ENCODE results near the gene SLC17A7. TPM values are rescaled to one million over a fixed set of nuclear protein-coding genes. Genes with fewer than 3 reads are reported as not detected.

SLC17A7 gene
- total RNA-seq, 1 experiment from 2014 or later = 0.18 TPM

DNA sequence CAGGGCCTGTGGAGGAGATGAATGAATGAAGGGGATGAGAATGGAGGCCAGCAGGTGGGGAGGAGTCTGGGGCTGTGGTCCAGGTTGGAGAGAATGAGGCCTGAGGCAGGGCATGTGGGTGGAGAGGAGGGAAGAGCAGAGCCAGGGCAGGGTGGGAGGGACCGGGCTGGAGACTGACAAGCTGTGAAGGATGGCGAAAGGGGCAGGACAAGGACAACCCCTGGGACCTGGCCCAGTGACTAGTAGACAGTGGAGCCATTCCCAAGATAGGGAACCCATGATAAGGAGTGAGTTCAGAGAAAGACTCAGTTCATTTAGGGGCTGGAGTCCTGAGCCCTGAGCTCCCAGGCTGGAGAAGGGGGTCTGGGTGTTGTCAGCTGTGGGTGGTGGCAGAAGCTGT lies 21.1 kb downstream of the SLC17A7 start:
- H3K27ac ChIP-seq = no peak overlapping the region
- H3K4me1 ChIP-seq = no peaks in the 10 kb centered on the region; the same call in 1 of the 2 replicates
- peaks cover 46% of the 10 kb centered on the region for H3K27me3 ChIP-seq
- DNase-seq = no peak
- H3K9me3 ChIP-seq (replicated peaks) = no peaks in the 10 kb centered on the region
- H3K36me3 ChIP-seq = no peaks in the 10 kb centered on the region
- no peak overlapping the region for H3K4me3 ChIP-seq

DNA sequence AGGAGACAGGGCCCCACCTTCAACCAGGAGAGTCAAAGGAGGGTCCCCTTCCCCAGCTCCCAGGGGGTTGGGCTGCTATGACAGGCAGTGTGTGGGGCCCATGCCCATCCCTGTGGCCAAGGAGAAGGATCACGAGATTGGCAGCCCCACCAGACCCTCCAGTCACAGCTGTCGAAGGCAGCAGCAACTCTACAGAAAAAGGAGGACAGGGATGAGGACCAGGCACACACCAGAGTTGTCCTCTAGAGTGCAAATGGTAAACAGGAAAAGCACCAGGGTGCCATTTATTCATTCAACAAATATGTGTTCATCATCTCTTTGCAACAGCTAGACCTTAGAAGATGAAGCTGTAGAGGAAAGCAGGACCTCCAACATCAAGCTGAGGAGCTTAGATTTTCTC lies 22.2 kb downstream of the SLC17A7 start:
- H3K4me1 ChIP-seq = no peaks in the 10 kb centered on the region; the same call in 1 of the 2 replicates

DNA sequence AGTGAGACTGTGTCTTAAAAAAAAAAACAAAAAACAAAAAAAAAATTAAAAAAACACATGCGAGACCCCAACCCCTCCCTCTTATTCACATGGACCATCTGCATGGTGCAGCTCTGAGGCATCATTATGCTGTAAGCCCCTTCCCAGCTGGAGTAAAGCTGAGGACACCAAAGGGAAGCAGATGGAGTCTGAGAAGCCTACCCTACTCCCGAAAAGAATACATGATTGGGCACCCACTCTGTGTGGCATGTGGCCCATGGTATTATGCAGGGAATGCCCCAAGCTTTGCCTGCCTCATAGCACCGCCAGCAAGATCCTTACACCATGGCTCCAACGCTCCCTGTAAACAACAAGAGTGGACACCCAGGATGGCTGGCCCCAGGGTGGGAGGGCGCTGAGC lies 22.8 kb downstream of the SLC17A7 start:
- Histone ChIP-seq H3K4me1 (no peaks in the 10 kb centered on the region; the same call in 1 of the 2 replicates), H3K4me3 (no peak overlapping the region), H3K27ac (no peak overlapping the region), H3K9me3 (replicated peaks) (no peaks in the 10 kb centered on the region), H3K27me3 (peaks cover 35% of the 10 kb centered on the region), H3K36me3 (no peaks in the 10 kb centered on the region)
- DNase-seq = no peak

More for the DNA sequence above, 22.2 kb downstream of the SLC17A7 start:
- DNase-seq = no peak
- Histone ChIP-seq H3K9me3 (replicated peaks) (no peaks in the 10 kb centered on the region), H3K36me3 (no peaks in the 10 kb centered on the region), H3K27me3 (peaks cover 40% of the 10 kb centered on the region), H3K27ac (no peak overlapping the region), H3K4me3 (no peak overlapping the region)

DNA sequence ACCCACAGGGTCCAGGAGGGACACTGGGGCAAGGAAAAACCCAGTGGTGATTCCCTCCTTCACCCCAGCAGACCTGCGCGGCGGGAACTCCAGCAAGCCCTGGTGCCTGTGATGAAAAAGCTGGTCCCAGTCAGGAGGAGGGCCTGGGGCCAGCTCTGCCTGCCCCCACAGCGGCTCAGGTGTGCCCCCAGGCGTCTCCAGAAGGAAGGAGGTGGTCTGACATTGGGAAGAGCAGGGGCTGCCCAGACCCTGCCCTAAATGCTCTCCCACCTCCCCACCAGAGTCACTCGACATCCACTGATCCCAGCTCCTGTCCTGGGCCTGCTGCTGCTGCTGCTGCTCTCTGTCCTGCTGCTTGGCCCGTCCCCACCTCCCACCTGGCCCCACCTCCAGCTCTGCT lies 24.2 kb downstream of the SLC17A7 start:
- no peaks in the 10 kb centered on the region; the same call in 1 of the 2 replicates for H3K4me1 ChIP-seq
- peaks cover 39% of the 10 kb centered on the region for H3K27me3 ChIP-seq
- H3K36me3 ChIP-seq = no peaks in the 10 kb centered on the region
- H3K9me3 ChIP-seq (replicated peaks) = no peaks in the 10 kb centered on the region
- no peak for DNase-seq
- no peak overlapping the region for H3K4me3 ChIP-seq
- no peak overlapping the region for H3K27ac ChIP-seq

DNA sequence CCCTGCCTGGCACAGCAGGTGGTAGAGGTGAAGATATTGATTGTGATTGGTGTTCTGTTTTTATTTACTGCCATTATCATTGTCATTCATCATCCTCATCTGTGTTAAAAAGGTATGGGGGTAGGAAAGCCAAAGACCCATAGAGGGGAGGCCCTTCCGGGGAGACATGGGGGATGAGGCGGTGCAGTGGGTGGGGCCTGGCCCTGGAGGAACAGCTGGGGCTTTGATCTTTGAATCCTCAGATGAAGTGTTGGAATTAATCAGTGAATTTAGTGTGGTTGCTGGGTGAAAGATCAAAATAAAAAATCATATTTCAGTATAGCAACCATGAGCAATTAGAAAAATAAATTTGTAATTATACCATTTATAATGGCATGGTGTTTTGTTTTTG lies 25.5 kb downstream of the SLC17A7 start:
- Histone ChIP-seq H3K36me3 (no peaks in the 10 kb centered on the region), H3K27ac (no peak overlapping the region), H3K4me3 (no peak overlapping the region), H3K9me3 (replicated peaks) (no peaks in the 10 kb centered on the region), H3K27me3 (peaks cover 31% of the 10 kb centered on the region), H3K4me1 (no peaks in the 10 kb centered on the region; the same call in 1 of the 2 replicates)
- DNase-seq = no peak

DNA sequence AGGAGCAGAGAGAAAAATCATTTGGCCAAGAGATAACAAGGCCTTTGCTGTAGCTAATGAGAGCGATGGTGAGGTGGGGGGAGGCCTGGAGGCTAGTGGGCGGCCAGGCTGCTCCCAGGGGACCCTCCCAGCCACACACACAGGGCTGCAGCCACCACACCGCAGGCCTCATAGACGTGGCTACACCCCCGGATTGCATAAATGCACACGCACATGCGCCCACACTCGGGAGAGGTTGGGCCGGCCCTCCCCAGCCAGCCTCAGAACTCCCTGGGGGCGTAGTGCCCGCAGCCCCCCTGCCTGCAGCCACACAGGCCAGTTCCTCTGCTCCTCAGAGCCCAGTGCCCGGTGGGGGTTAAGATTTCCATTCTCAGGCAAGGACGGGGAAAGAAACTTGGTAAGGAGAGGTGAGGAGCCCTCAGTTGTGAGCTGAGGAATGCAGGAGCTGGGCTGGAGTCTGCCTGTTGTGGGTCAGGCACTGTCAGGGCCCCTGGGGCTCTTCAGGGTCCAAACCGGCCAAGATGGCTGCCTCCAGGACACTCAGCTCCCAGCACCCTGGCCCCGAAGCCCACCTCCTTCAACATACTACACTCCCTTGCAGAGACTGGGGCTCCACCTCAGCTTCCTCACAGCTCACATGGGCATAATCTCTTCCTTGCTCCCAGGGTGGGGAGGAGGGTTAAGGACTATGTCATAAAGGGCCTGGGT lies 26.1 kb downstream of the SLC17A7 start:
- no peaks in the 10 kb centered on the region for H3K4me1 ChIP-seq
- H3K36me3 ChIP-seq = no peaks in the 10 kb centered on the region
- no peak overlapping the region for H3K4me3 ChIP-seq
- H3K9me3 ChIP-seq (replicated peaks) = no peaks in the 10 kb centered on the region
- H3K27ac ChIP-seq = no peak overlapping the region
- DNase-seq = no peak
- peaks cover 25% of the 10 kb centered on the region for H3K27me3 ChIP-seq

DNA sequence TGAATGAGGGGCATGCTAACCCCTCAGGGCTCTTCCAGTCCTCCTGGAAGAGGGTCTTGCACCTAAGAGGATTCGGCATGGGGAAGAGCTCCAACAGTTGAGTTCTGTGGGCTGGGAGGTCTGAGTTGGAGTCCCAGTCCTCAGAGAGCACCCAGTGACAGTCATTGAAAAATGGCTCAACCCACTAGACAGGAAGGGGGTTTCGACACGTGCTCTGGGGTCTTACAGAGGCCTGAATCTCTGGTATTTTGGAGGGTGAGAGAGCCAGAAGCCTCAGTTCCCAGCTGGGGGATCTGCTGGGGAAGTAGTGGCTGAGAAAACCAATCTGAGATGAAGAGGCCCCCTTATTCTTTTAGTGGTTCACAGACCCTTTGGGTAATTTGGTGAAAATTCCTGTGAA lies 27.1 kb downstream of the SLC17A7 start:
- Histone ChIP-seq H3K4me1 (peaks cover 1% of the 10 kb centered on the region), H3K4me3 (no peak overlapping the region), H3K27ac (no peak overlapping the region), H3K36me3 (no peaks in the 10 kb centered on the region), H3K27me3 (peaks cover 15% of the 10 kb centered on the region; the same call in 1 of the 2 replicates), H3K9me3 (replicated peaks) (no peaks in the 10 kb centered on the region)
- DNase-seq = no peak

DNA sequence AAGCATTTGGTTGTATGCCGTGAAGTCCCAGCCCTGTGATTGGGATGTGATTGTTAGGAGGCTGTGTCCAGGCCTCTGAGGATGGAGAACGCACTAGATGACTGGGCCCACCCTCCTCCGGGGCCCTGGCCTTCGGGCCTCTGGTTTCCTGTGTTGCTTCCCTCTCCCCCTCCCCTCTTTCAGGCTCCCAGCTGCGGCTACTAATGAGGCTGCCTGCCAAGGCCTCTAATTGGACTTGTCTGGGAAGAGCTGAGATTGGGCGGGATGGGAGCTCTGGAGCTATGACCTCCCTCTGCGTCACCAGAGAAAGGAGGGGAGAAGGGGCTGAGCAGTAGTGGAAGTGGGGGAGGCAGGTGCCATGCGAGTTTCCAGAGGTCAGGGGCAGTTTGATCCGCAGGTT lies 28.0 kb downstream of the SLC17A7 start:
- Histone ChIP-seq H3K27me3 (peaks cover 9% of the 10 kb centered on the region; the same call in 1 of the 2 replicates), H3K4me3 (no peak overlapping the region), H3K9me3 (replicated peaks) (no peaks in the 10 kb centered on the region), H3K36me3 (no peaks in the 10 kb centered on the region), H3K4me1 (peaks cover 10% of the 10 kb centered on the region), H3K27ac (no peak overlapping the region)
- no peak for DNase-seq

DNA sequence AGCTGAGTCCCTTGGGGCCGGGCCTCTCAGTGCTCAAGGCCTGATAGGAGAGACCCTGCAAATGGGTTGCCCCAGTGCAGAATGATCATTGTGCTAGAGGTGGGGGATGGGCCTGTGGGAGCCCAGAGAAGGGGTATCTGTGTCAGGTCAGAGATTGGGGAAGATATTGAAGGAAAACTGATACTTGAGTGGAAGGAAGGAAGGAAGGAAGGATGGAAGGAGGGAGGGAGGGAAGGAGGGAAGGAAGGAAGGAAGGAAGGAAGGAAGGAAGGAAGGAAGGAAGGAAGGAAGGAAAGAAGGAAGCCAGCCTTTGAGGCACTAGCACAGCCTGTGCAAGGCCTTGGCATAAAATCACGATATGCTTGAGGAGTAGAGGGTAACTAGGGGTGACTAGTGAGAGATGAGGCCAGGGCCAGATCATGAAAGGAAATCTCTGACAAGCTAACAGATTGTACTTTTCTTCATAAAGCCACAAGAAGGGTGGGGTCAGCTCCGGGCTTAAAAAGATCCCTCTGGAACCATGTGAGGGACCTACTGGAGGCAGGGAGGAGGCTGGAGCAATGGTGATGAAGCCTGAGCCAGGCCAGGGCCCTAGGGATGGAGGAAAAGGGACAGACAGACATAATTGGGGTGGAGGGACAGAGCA lies 29.5 kb downstream of the SLC17A7 start:
- DNase-seq = no peak
- H3K4me1 ChIP-seq = peaks cover 11% of the 10 kb centered on the region
- H3K4me3 ChIP-seq = no peak overlapping the region
- H3K9me3 ChIP-seq (replicated peaks) = no peaks in the 10 kb centered on the region
- H3K36me3 ChIP-seq = no peaks in the 10 kb centered on the region
- H3K27me3 ChIP-seq = peaks cover 9% of the 10 kb centered on the region; the same call in 1 of the 2 replicates
- no peak overlapping the region for H3K27ac ChIP-seq

DNA sequence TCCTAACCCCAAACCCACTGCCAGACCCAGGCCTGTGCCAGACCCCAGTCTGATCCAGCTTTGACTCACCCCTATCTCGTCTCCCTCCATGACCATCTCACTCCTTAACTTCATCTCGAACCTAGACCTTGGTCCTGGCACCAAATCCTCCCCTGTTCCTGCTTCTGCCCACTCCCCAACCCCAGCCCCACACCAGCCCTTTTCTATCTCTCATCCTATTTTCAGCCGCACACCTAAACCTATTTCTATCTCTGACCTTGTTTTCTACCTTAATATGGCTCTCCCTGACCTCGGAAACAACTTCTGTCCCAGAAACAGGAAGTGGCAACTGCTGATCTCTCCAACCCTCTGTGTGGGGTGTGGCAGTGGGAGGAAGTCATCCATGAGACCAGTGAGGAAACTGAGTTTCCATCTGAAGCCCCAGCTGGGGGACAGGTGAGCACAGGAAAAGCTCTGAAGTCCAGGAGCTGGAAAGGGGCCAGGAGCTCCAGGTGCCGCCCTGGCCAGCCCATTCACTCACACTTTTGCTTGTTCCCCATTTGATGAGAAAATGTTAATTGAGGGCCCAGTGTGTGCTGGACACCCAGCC lies 31.8 kb downstream of the SLC17A7 start:
- Histone ChIP-seq H3K27ac (no peak overlapping the region), H3K4me1 (peaks cover 11% of the 10 kb centered on the region), H3K36me3 (no peaks in the 10 kb centered on the region), H3K4me3 (no peak overlapping the region), H3K27me3 (peaks cover 4% of the 10 kb centered on the region; the same call in 1 of the 2 replicates), H3K9me3 (replicated peaks) (no peaks in the 10 kb centered on the region)
- no peak for DNase-seq

DNA sequence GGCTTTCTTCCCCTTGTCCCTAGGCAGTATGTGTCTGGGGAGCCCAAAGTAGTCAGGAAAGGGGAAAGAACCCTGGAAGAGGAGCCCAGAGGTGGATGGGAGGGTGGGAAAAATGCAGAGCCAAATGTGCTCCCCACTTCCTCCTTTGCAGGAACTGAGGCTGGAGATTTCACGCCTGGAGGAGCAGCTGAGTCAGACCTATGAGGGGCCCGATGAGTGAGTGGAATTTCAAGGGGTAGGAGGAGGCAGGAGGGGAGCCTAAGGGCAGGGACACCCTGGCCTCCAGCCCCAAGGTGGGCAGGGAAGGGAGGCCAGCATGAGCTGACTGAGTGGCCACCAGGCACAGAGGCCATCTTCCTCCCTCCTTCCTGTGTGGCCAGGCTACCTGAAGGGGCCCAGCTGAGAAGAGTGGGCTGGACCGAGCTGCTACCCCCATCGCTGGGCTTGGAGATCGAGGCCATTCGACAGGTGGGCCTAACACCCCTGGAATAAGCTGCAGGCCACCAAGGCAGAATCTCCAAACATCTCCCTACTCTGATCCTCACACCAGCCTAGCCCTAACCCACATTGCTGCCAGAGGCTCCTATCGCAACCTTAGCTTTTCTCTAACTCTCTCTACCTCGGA lies 32.4 kb downstream of the SLC17A7 start:
- peaks cover 4% of the 10 kb centered on the region; the same call in 1 of the 2 replicates for H3K27me3 ChIP-seq
- H3K9me3 ChIP-seq (replicated peaks) = no peaks in the 10 kb centered on the region
- peaks cover 16% of the 10 kb centered on the region for H3K4me1 ChIP-seq
- no peak overlapping the region for H3K27ac ChIP-seq
- H3K36me3 ChIP-seq = no peaks in the 10 kb centered on the region
- no peak for DNase-seq
- no peak overlapping the region for H3K4me3 ChIP-seq

DNA sequence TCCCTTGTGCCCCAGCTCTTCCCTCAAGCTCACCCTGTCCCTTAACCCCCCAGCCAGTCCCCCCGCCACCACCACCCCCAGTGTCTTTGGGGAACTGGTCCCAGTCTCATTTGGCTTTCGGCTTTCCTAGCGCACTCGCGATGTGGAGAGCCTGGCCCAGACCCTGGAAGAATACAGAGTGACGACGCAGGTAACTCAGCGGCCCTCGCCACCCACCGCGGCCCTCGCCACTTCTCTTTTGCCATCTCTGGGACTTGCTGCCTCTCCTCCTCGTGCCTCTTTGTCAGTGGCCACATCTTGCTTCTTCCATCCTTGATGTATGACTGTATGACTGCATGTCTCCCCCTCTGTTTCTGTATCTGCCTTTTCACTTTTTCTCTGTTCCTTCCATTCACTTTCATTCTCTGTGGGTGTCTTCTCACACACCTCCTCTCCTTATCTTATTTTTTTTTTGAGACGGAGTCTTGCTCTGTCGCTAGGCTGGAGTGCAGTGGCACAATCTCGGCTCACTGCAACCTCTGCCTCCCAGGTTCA lies 33.8 kb downstream of the SLC17A7 start:
- peaks cover 26% of the 10 kb centered on the region for H3K4me1 ChIP-seq
- DNase-seq = no peak
- no peaks in the 10 kb centered on the region for H3K9me3 ChIP-seq (replicated peaks)
- H3K36me3 ChIP-seq = no peaks in the 10 kb centered on the region
- no peak overlapping the region for H3K4me3 ChIP-seq
- H3K27ac ChIP-seq = no peak overlapping the region
- H3K27me3 ChIP-seq = no peaks in the 10 kb centered on the region; the same call in 1 of the 2 replicates

DNA sequence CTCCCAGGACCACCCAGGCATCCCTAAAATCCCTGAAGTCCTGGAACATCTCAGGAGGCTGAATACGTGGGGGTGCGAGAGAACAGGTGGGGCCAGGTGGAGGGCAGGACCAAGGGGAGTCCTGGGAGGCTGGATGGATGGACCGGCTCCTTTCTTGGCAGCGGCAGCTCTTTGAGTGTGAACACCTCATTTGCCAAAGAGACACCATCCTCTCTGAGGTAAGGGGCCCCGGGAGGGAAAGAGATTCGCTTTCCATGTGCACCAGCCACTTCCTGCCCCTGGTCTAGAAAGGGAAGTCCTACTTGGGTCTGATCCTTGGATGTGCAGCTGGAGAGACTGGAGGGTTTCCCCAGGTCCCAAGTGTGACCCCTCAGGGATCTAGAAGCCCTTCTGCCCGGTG lies 34.2 kb downstream of the SLC17A7 start:
- no peaks in the 10 kb centered on the region for H3K36me3 ChIP-seq
- H3K27me3 ChIP-seq = no peaks in the 10 kb centered on the region
- no peaks in the 10 kb centered on the region for H3K9me3 ChIP-seq (replicated peaks)
- H3K27ac ChIP-seq = no peak overlapping the region
- peaks cover 26% of the 10 kb centered on the region for H3K4me1 ChIP-seq
- H3K4me3 ChIP-seq = no peak overlapping the region
- DNase-seq = no peak

DNA sequence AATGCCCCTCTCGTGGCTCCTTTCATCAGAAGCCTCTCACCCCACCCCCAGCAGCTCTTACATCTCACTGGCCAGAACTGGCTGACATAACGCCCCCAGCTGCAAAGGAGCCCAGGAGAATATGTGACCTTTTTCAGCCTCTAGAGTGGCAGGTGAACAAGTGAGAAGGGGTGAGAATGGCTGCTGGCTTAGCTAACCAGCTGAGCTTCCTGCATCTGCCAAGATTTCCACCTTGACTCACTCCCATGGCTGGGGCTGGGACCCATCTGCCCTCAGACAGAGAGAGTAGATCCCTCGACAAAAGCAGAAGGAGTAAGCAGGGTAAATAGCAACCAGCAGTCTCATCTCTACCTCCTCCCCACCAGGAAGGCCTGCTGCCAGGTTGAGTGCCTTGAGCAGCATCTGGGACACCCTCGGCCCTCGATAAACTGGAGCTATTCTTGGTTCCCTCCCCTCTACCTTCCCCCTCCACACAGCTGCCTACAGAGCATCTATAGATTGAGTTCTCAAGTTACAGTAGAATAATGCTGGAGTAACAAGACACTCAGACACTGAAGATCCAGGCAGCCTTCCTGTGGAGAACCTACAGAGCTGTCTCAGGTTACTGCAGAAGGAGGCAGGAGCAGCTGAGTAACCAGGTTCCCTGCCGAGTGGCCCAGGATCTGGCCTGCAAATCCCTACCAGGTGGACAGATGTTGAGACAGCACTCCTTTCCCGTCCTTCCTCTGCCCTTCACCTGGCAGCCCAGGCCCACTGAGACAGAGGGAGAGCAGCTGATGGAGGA lies 37.7 kb downstream of the SLC17A7 start:
- peak; percentile 66 to 83 for DNase-seq
- Histone ChIP-seq H3K27ac (no peak overlapping the region), H3K9me3 (replicated peaks) (no peaks in the 10 kb centered on the region), H3K36me3 (no peaks in the 10 kb centered on the region), H3K4me3 (no peak overlapping the region), H3K4me1 (peaks cover 18% of the 10 kb centered on the region), H3K27me3 (peaks cover 6% of the 10 kb centered on the region; the same call in 1 of the 2 replicates)

Measured in SJCRH30 (cell line).